ENCODE measurements around the gene SLC26A1.

- TF ChIP-seq CTCF (conservative IDR thresholded peaks at IDR 0.05; ENCODE audit: low read length) (no peak), EZH2phosphoT487 (IDR thresholded peaks at IDR 0.05; ENCODE audit: borderline replicate concordance, low read depth, low read length) (no peak)
These were observed 37.4 kb upstream of the SLC26A1 start for GRCh38 chr4:1030559-1030958.

Data from OCI-LY7 (cell line).